Stomach (tissue), 4 donors: ENCODE measurements around the gene ENTPD2.

Source experiments
- CTCF ChIP-seq, 7 experiments: fragments of 450-650 bp in 4 of 7; fragments of 200-600 bp in 3 of 7; sonication (generic) in 3 of 7; IDR thresholded peaks; one replicate each; pipeline ENCODE4 v1.5.1; 2016 to 2019; ENCODE audit warnings: antibody characterized with exemption in 7 of 7, control low read depth in 2 of 7, mild to moderate bottlenecking in 1 of 7
- POLR2AphosphoS5 ChIP-seq, 3 donors: sonication (generic); formaldehyde crosslinking; IDR thresholded peaks; one replicate each; pipeline ENCODE4 v1.6.1; 2016; ENCODE audit warnings: antibody characterized with exemption in 3 of 3

GRCh38 chr9:137007108-137007815, 46.6 kb downstream of the ENTPD2 start:
- TF ChIP-seq CTCF (IDR thresholded peaks at IDR 0.05) (no peak), POLR2AphosphoS5 (IDR thresholded peaks at IDR 0.05) (no peak)
